Islet precursor cell (in vitro differentiated cells): ENCODE results near the gene TENM3.

Experiments used
- DNase-seq: peaks from one replicate; pipeline ENCODE4 v3.0.0-alpha.2; 2018

The TENM3 gene

DNA sequence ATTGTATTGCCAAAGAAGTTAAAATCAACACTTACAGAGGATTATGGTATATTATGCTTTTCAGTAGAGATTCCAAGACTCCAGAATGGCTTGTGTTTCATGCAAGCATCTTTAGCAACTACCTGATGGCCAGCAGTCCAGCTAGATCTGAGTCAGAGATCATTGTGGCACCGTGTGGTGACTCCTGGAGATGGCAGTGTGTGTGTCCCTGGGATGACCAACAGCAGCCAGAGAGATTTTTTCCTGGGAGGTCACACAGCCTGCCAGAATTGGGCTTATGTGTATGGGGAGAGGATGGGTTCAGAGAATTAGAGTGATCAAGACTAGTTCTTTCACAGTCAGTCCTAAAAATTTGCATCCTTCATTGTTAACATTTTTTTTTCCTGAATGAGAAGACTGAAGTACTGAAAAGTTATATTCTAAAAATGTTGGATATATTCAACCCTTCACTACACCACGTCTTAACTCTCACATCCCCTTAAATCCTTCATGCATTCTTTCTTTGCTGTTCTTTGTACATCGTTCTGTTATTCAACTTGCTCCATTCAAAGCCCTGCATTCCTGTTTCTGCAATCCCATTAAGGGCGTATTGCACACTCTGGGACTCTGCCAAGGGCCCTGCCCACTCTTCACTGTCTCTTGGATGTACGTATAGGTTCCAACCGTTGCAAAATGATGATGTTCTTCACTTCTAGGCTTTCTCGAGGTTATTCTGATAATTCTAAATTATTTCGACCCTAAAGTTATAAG, 12.4 kb downstream of the TENM3 start:
- peak; percentile 65 for DNase-seq

DNA sequence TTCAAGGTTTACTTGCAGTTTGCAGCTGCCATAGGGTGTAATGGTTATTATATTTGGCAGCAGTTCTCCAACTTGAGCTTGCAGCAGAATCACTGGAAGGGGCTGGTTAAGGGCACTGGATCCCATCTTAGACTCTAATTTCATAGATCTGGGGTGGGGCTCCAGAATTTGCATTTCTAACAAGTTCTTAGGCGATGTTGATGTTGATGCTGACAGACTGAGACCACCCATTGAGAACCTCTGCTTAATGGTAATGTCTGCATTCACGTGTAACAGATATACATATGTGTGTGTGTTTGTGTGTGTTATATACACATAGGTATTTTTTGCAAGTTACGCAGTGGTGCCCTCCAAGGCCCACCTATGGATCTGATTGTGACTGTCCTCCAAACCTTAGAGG, 13.8 kb downstream of the TENM3 start:
- DNase-seq, result no peak

DNA sequence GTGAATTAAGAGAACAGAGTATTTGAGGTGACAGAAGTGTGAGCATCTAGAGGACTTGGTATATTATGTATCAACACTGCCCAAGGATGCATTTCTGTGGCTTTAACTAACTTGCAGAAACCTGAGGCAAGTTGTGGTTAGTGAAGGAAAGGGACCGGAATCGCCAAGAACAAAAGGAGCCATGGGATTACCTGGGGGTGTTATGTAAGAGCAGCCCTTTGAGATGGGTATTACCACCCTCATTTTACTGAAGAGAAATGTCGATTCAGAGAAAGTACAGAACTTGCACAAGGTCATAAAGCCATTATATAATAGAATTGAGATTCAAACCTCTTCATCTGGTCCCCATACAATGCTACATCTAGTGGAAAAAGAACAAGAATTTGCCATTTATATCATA, 14.3 kb downstream of the TENM3 start:
- no peak for DNase-seq

DNA sequence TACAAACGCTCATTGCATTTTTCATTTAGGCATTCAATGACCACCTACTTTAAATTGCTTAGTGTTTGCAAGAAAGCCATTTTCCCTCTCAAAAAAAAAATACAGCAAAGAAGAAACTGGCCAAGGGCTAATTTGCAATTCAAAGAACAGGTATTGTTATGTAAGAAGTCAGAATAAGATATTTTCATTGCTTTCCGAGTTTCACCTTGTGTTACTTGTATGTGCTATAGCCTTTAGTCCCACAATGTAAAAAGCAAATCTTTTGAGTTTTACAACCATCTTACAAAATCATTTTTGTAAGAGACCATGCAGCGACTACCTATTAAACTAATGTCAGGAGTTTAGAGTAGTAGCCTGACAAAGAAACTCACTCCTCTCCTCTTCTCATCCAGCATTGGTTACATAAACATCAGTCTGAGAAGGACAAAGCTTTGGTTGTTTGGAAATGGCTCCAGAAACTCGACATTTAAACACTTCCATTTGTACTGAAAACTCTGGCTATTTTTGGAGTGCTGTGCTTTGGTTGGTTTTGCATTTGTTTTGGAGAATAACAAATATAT, 15.3 kb downstream of the TENM3 start:
- DNase-seq, result no peak

DNA sequence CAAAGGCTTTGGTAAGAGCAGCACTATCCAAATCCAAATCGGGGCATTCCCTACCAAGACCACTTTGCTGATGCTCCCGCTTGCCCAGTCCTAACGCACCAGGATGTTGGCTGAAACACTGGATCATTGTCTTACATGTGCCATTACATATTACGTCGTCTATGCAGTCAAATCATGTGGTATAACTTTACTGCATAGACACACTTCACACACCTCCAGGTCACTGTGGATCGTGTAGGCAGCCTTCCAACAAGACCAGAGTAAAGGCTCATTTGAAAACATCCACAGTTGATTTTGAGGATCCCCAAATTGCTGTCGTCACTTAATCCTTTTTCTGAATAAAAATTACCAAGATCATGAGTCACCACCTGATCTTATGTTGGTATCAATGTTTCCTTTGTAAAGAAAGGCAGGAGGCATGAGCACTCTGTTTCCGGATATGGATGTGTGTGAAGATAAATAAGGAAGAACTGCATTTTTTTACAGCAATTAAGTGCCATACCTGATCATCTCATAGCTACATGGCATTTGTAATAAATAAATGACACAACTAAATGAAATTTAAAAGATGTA, 18.5 kb downstream of the TENM3 start:
- DNase-seq, result no peak

DNA sequence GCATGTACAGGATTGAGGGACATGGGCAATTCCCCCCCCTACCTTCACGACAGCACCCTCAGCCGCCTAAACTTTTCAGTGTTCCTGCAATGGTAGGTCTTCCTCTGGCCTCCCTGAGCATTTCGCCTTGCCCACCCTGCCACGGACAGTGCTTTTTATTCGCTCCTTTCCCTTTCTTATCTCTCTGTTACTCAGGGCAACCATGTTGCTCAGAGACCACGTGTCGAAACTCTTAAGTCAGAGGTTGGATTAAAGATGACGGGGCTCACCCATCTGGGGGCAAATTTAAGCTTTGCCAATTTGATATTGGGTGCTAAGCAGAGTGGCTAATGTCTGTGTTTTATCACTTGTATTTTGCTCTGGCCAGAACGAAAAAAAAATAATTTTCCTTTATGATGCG, 20.4 kb downstream of the TENM3 start:
- no peak for DNase-seq

DNA sequence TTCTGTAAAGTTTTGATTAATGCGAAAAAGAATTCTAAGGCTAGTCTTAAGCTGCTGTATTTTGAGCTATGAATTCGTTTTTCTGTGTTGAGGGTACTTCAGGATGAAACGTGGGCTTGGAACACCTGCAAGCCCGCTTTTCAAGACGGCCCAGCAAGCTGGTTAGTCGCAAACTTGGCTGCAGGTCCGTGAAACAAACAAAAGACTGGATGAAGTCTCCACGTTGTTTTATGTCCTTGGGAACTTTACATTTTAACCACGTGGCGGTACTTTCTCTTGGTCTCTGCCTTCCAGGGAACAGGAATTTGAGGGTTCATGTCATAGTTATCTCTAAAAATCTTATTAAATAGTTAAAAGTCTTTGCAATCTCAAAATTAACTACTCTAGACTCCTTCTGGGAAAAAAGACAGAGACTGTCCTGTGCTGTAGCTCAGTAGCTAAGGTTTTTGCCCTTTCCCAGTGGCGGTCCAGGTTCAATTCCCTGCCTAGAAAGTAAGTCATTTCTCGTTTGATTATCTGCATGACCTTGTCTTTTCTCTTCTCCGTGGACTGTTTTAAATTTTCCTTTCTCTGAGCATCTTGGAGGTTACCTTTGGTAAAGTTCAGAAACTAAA, 21.0 kb downstream of the TENM3 start:
- DNase-seq, result no peak

DNA sequence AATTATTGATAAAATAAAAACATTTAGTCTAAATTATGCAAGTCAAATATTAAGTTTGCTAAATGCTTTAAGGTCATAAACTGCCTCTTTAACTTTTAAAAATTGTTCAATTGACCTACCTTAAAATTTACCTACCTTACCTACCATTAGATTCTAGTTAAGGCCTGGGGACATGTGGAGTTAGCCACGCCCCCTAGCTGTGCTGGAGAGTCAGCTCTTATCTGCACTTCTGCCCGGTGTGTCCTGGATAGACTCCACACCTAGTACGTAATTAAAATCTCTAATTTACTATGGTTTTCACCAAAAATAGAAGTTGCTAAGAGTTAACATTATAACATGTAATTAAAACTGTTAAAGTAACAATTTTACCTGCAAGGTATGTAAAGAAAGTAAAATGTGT, 22.7 kb downstream of the TENM3 start:
- no peak for DNase-seq

DNA sequence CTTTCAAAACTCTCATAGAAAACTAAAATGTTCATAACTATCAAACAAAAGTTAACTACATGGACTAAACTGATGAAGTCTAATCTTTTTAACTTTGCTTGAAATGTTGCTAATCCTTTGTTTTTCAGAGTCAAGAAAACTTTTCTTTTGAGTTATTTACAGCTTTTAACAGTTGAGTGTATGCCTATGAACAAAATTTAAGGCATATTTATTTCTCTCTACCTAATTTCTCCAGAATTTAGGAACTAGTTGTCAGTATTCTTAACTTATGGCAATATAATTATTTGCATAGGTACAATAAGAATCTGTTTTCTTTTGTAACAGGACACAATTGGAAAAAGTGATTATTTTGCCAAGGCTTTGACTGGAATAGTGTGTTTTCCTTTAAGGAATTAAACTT, 23.8 kb downstream of the TENM3 start:
- no peak for DNase-seq

DNA sequence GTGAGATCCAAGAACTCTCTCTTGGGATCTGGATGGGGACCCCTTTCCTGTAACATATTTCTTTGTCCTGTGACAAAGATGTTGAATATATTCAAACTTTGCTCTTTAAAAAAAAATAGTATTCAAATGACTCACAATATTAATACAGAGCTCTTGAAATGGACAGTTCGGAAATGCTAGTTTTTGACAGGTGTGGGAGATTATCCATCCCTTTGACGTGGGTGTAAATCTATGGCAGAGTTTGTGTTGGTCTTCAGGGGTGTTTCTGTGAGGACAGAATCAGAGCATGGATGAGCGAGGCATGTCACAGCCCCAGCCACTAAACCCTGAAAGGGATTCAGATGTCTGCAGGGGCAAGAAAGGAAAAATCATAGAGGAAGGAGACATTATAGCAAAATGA, 25.8 kb downstream of the TENM3 start:
- no peak for DNase-seq

DNA sequence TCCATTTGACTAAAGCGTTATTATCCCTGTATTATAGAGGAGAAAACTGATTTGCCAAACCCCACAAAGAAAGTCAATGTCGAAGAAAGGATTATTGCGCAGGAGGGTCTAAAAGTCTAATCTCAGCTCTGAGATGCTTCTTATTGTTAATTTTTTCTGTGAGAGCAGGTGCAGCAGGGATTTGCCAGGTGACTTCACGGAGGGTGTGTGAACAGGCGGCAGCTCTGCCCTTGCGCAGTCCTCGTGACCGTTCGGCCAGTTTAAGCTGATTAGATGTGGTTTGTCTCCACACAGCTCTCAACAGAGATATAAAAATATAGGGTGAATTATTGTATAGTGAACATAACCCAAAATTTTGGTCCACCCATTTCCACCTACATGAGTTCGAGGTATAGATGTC, 28.5 kb downstream of the TENM3 start:
- no peak for DNase-seq

DNA sequence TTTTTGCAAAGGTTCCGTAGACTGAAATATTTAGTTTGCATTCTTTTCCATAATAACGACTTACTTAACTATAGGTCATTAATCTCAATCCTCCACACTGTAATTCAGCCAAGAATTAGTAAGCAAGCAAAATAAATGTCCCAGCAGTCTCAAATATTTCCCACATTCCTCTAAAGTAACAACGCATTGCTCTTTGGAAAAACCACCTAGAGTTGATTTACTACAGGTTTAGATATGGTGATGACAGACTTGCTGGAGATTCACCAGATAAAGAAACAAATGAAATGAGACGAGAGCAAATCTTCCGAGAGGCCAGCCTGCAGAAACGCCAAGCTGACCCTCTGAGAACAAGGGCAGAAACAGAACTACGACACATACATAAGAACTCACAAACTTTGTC, 28.9 kb downstream of the TENM3 start:
- DNase-seq, result no peak

DNA sequence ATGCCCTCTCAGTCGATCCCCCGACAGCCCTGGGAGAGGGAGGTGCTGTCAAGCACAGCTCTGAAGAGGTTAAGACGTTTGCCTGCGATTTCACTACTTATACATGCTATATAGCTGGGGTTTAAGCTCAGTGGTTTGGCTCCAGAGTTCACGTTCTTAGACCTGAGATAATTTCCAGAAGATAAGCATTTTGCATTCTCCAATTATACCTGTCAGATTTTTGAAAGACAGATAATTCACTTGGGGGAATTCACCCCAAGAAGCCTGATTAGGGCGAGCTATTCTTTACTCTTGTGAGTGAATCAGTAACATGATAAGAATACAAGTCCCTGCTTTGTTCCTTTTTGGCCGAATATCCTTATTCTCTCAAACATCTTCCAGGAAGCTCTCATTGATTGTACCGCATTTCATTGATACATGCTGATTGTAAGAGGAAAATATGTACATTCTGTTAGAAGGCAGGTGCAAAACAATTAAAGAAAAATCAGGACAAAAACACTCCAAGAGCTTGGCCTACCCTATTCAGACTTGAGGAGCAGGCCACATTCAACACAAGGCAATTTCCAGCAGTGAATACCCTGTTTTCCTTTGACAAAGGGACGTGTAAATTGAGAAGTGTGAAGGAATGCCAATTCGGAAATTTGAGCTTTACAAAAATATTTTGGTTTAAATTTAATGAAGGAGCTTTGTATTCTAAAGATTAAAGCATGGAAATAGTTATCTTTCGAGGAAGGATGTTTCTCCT, 30.2 kb downstream of the TENM3 start:
- no peak for DNase-seq

DNA sequence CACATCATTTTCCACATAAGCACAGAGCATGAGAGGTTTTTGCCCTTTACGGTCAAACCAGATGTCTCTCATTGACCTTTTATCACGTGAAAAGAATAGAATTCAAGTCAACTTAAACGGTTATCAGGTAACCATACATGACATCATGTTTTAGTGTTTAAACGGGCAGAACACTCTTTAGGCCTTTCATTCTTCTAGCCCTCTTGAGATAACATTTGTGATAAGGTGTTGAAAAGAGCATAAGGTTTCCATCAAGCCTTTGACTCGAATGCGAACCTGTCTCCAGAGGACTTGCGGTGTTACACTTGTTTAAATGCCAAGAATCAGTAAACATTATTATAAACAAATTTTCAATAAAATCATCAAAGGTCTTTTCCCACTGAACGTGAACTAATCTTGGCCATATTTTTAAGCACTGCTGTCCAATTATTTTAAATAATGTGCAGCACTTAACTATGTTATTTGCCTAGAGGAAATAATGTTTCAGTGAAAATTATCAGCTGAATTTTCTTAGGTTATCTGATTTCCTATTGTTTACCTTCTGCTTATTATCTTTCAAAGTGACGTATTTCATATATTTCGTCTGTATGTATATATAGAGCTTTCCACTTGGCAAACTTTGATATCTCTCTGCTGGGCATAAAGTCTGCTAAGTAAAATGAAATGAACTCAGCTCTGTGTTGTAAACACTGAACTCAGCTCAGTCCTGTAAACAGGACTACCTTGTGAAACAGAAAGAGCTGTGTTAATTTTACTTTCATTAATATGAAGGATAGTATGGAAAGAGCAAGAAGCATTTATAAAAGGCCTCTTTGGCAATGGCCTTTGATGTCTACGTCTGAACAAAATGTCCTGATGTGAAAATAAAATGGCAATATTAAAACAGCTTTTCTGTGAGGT, 33.3 kb downstream of the TENM3 start:
- no peak for DNase-seq

DNA sequence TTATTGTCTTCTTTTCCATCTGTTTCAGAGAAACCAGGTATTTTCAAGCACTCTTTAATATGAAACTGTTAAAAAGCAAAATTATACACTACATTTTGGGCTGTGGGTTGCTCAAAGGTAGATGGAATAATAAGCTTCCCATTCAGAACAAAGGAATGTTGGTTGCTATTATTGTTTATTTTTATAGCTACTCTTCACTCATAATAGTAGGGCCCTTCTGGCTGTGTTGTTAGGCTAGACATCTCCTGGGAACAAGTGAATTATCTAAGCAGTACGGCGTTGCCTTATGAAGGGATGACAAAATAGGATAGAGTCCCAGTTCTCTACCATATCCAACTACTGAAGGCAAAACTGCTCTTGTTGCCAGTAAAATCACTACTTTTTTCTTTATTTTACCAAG, 34.2 kb downstream of the TENM3 start:
- no peak for DNase-seq

DNA sequence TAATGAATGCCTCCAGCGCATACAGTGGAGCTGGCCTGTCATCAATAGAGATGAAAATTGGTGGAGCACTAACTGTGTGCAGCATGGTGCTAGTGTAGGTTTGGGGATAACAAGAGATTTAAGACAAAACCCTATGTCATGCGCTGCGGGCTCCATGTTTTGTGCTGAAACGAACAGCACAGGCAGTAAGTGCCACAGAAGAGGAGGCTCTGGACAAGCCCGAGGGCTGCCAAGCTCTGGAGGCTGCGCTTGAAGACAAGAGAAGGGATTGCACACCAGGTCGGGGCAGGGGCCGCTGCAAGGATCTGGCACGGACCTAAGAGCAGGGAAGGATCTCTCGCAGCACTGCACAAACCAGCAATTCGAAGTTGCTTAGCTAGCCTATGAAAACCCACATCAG, 35.5 kb downstream of the TENM3 start:
- no peak for DNase-seq

DNA sequence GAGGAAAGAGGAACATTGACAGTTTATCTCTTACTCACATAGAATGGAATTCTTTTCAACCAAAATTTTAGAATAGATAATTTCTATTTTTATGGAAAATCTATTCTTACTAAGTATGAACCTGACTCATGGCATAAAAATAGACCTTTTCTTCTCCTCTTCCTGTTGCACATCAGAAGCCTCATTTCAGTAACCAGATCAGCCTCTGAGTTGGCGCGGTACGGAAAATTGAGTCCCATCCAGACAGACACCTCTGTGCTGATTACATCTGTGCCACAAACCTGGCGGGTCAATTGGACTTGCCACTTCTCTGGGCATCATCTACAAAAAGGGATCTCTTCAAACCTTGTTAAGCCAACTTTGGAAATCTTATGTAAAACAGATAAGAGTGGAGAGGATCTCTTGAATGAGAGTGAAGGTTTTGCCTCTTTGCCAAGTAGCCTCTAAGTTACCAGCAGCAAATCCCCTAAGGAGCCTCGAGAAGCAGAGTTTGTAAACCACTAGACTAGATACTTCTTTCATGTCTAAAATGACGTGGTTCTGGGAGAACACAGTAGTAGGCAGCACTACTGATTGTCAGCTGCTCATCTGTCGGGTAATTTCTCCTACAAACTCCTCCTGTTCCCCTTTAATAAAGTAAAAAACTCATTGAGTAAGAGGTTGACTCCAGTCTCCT, 37.4 kb downstream of the TENM3 start:
- no peak for DNase-seq

DNA sequence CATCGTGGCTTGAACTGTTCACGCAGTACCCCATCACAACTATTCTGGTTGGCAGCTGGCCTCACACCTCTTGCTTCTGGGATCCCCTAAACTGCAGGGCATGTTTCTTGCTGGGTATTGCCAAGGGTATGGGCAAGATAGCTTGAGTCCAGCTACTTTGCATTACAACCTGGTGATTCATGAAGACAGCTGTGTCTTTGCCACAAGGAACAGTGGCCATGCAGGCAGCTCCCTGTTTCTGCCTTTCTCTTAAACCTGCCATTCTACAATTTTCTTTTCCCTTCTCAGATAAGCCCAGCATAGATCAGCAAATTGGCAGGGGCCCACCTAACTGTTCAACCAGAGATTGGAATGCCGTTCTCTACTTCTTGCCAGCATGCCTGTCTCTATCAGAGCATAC, 42.8 kb downstream of the TENM3 start:
- no peak for DNase-seq

DNA sequence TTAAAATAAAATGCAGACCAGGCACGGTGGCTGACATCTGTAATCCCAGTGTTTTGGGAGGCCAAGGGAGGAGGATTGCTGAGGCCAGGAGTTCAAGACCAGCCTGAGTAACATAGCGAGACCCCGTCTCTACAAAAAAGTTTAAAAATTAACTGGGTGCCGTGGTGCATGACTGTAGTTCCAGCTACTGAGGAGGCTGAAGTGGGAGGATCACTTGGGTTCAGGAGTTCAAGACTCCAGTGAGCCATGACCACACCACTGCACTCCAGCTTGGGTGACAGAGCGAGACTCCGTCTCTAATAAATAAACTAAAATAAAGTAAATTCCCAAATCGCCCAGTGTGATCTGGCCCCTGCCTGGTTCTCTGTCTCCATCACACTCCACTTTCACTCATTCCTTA, 43.7 kb downstream of the TENM3 start:
- no peak for DNase-seq

DNA sequence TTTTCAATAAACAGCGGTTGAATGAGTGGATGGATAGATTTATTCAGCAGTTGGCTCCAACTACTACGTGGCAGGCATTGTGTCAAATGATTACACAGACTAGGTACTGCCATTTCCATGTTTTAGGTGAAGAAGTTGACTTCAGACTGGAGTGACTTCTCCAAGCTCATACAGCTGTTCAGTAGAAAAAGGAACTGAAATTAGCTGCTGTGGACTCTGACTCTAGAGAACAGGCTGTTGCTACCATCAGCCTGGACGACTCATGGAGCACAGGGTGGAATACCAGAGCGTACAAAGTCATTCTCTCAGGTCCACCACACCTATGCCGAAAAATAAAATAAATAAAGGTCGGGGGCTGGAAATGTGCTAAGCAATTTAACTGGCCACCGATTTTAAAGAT, 45.3 kb downstream of the TENM3 start:
- DNase-seq, result no peak

DNA sequence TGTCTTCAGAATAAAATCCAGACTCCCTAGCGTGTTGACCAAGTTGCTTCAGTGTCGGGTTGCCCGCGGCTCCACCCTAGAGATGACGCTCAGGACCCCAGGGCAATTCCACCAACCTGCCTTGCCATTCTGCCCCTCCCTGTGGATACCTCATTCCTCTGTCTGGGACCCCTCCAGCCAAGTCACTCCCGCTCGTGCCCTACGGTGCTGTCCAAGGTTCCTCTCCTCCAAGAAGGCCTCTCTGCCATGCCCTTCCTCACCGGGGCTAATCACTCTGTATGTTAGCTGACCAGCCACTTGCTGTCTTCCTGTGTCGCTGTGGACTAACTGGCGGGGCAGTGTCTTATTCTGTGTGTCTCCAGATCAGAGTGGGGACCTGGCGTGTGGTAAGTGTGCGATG, 46.6 kb downstream of the TENM3 start:
- peak; percentile 66 for DNase-seq

DNA sequence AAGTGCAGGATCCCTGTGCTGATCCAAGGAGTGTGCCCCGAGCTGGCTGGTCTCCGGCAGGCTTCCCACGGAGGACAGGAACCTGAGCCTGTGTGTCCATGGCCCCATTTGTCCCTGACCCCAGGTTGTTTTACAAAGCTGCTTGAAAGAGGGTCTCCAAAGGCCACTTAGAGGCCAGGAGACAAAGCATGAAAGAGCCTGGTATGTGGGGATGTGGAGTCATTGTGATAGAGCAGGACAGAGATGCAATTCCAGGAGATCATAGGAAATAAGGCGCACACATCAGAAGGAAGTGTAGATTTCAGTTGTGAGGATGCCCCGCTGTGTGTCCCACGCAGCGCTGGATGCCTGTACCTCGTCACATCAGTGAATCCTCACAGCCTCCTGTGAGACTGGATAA, 48.0 kb downstream of the TENM3 start:
- DNase-seq, result no peak
